Tibial nerve (tissue), 3 donors: ENCODE measurements around the gene KIF9.

Experiments
- CTCF ChIP-seq, 5 experiments: fragments of 200-600 bp in 3 of 5; fragments of 450-650 bp in 2 of 5; sonication (generic) in 3 of 5; IDR thresholded peaks; one replicate each; pipeline ENCODE4 v1.5.1; 2016 to 2019; ENCODE audit warnings: antibody characterized with exemption in 5 of 5, mild to moderate bottlenecking in 3 of 5, moderate library complexity in 2 of 5
- POLR2A ChIP-seq, 2 donors: fragments of 450-650 bp; IDR thresholded peaks; one replicate each; pipeline ENCODE4 v1.6.1; 2017; ENCODE audit warnings: antibody characterized with exemption in 2 of 2, mild to moderate bottlenecking in 2 of 2, moderate library complexity in 2 of 2

- no peak for TF ChIP-seq CTCF (IDR thresholded peaks at IDR 0.05)
- no peak for TF ChIP-seq POLR2A (IDR thresholded peaks at IDR 0.05)
Measured at GRCh38 chr3:47294392-47294791, 11.8 kb upstream of the KIF9 start.
